Mesendoderm (in vitro differentiated cells): ENCODE data around the gene ST7. TPM values are rescaled to one million over a fixed set of nuclear protein-coding genes. Genes with fewer than 3 reads are reported as not detected.
A peak's percentile ranks its signal among the peaks of the same experiment; 100 is the strongest.

Source experiments
- DNase-seq: peaks from one replicate; pipeline ENCODE4 v3.0.0; 2013
- H2AK5ac ChIP-seq: 2 replicates; pipeline ENCODE4 v1.6.1; 2013; ENCODE audit warnings: low read length, inconsistent platforms
- H2BK120ac ChIP-seq: 2 replicates; pipeline ENCODE4 v1.6.1; 2013; ENCODE audit warnings: low read depth, mild to moderate bottlenecking, low read length, moderate library complexity, mixed read lengths
- H2BK15ac ChIP-seq: replicated peaks from 2 replicates; pipeline ENCODE4 v1.6.1; 2013; ENCODE audit warnings: low read depth, mild to moderate bottlenecking, moderate library complexity
- H2BK5ac ChIP-seq: 2 replicates; pipeline ENCODE4 v1.6.1; 2013; ENCODE audit warnings: low read length, inconsistent platforms
- H3K18ac ChIP-seq: 2 replicates; pipeline ENCODE4 v1.6.1; 2013; ENCODE audit warnings: mild to moderate bottlenecking, low read length, mixed read lengths
- H3K23ac ChIP-seq: one replicate; pipeline ENCODE4 v1.6.1; 2013; ENCODE audit warnings: low read length
- H3K27ac ChIP-seq: 2 replicates; pipeline ENCODE4 v1.5.1; 2013; ENCODE audit warnings: low read depth, mild to moderate bottlenecking, inconsistent platforms, low read length, moderate library complexity
- H3K27me3 ChIP-seq: 2 replicates; pipeline ENCODE4 v1.6.1; 2013; ENCODE audit warnings: low read length, control low read depth, mild to moderate bottlenecking, inconsistent platforms; ENCODE audit not compliant: insufficient read depth, poor library complexity
- H3K36me3 ChIP-seq: 2 replicates; pipeline ENCODE4 v1.6.1; 2013; ENCODE audit warnings: low read length, inconsistent platforms; ENCODE audit not compliant: control insufficient read depth, insufficient read depth
- H3K4ac ChIP-seq: one replicate; pipeline ENCODE4 v1.6.1; 2013; ENCODE audit warnings: low read depth, mild to moderate bottlenecking, low read length, moderate library complexity
- H3K4me1 ChIP-seq: 2 replicates; pipeline ENCODE4 v1.6.1; 2013; ENCODE audit warnings: low read depth, low read length, inconsistent platforms; ENCODE audit not compliant: control insufficient read depth
- H3K4me2 ChIP-seq: 2 replicates; pipeline ENCODE4 v1.6.1; 2013; ENCODE audit warnings: low read length
- H3K4me3 ChIP-seq: 2 replicates; pipeline ENCODE4 v1.5.1; 2013; ENCODE audit warnings: mild to moderate bottlenecking, low read length
- H3K56ac ChIP-seq: one replicate; pipeline ENCODE4 v1.6.1; 2013; ENCODE audit warnings: low read length
- H3K79me1 ChIP-seq: 2 replicates; pipeline ENCODE4 v1.6.1; 2013; ENCODE audit warnings: low read length, inconsistent platforms
- H3K79me2 ChIP-seq: 2 replicates; pipeline ENCODE4 v1.6.1; 2013; ENCODE audit warnings: mild to moderate bottlenecking, low read length; ENCODE audit not compliant: control insufficient read depth, insufficient read depth
- H3K9ac ChIP-seq: 2 replicates; pipeline ENCODE4 v1.6.1; 2013; ENCODE audit warnings: low read length, inconsistent platforms
- H4K5ac ChIP-seq: one replicate; pipeline ENCODE4 v1.6.1; 2013; ENCODE audit warnings: low read length
- H4K8ac ChIP-seq: one replicate; pipeline ENCODE4 v1.6.1; 2013; ENCODE audit warnings: low read depth, mild to moderate bottlenecking, control low read depth, low read length, moderate library complexity
- WGBS: extraction: QIAGEN DNeasy Blood & Tissue Kit; methylation state at CpG from one replicate; pipeline ENCODE4 v1.1.7; 2013; ENCODE audit warnings: low lambda C conversion rate, missing lambda C conversion rate; ENCODE audit not compliant: insufficient coverage; ENCODE audit errors: extremely low coverage; 5-methylcytosine and 5-hydroxymethylcytosine counted together
- polyA plus RNA-seq, 2 experiments: library from polyadenylated mRNA; stranded (reverse); fragments of 200-250 nt; gene quantifications; one replicate each; pipeline ENCODE4 v1.2.3, GENCODE V29; 2013

The ST7 gene, protein sequence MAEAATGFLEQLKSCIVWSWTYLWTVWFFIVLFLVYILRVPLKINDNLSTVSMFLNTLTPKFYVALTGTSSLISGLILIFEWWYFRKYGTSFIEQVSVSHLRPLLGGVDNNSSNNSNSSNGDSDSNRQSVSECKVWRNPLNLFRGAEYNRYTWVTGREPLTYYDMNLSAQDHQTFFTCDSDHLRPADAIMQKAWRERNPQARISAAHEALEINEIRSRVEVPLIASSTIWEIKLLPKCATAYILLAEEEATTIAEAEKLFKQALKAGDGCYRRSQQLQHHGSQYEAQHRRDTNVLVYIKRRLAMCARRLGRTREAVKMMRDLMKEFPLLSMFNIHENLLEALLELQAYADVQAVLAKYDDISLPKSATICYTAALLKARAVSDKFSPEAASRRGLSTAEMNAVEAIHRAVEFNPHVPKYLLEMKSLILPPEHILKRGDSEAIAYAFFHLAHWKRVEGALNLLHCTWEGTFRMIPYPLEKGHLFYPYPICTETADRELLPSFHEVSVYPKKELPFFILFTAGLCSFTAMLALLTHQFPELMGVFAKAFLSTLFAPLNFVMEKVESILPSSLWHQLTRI
- polyA plus RNA-seq (2013, experiment 1 of 2), result 12.7 TPM
- polyA plus RNA-seq (2013, experiment 2 of 2), result 13.0 TPM

GRCh38 chr7:116953372-116953905 lies at the start of gene ST7:
Gene ST7, plus strand, starts transcription at chr7:116953501. Its CDS starts 40 bp downstream, at chr7:116953541.
- Histone ChIP-seq H3K36me3 (no peaks in the 10 kb centered on the region), H2BK120ac (no peak within 1 kb of the TSS), H2AK5ac (no peak within 1 kb of the TSS), H3K79me2 (no peaks in the 10 kb centered on the region), H3K56ac (peak within 1 kb of the TSS; percentile 98), H2BK15ac (no peak within 1 kb of the TSS), H2BK5ac (peak within 1 kb of the TSS; percentile 96), H3K79me1 (peaks cover 2% of the 10 kb centered on the region), H3K18ac (peak within 1 kb of the TSS; percentile 42), H4K5ac (peak within 1 kb of the TSS; percentile 77), H3K4ac (peak within 1 kb of the TSS; percentile 96), H3K27ac (peak within 1 kb of the TSS; percentile 92), H3K27me3 (no peaks in the 10 kb centered on the region), H3K4me3 (peak within 1 kb of the TSS; percentile 89), H4K8ac (peak within 1 kb of the TSS; percentile 97), H3K4me2 (peak within 1 kb of the TSS; percentile 78), H3K4me1 (peaks cover 2% of the 10 kb centered on the region), H3K9ac (peak within 1 kb of the TSS; percentile 93), H3K23ac (no peak within 1 kb of the TSS)
- DNase-seq, result peak; percentile 76
- no CpG with 5 or more reads among the region's 77 CpGs for WGBS

DNA sequence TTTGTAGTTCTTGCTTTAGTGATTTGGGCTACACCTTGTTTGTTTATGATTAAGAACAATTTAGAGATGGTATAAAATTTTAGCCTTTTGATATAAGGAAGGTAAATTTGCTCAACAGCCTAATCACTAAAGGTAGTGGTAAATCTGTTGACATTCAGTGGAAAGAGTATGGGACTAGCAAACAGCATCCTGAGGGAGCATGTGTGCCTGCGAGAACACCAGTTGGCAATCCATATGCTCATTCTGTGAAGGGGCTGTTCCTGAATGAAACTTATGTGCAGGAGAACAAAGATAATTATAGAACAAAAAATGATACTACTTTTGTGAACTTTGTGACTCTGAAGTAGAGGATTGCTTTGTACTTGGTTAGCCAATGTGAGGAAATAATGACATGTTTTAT lies 46.9 kb upstream of the ST7 start:
- no CpG with 5 or more reads among the region's 1 CpG for WGBS

DNA sequence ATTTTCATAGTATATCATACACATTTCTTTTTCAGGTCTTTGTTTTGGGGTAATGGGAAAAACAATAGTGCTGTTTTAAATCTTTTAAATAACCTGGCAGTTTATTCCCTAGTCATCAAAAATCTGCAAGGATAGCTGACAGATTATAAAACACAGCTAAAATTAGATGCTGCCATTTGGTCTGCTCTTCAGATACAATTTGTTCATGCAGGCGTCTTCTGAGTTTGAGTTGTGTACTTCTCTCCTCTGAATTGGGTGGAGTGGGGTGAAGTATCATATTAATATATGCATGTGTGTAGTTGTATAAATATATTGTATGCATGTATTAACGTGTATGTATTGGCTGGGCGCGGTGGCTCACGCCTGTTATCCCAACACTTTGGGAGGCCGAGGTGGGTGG lies 42.9 kb upstream of the ST7 start:
- H3K36me3 ChIP-seq, result no peaks in the 10 kb centered on the region
- no peak overlapping the region for H2BK5ac ChIP-seq
- no peak overlapping the region for H3K4me2 ChIP-seq
- H3K56ac ChIP-seq, result no peak overlapping the region
- H4K5ac ChIP-seq, result no peak overlapping the region
- H2AK5ac ChIP-seq, result no peak overlapping the region
- no peaks in the 10 kb centered on the region for H3K79me2 ChIP-seq
- H3K9ac ChIP-seq, result no peak overlapping the region
- no CpG with 5 or more reads among the region's 6 CpGs for WGBS
- no peaks in the 10 kb centered on the region for H3K27me3 ChIP-seq
- H3K4me3 ChIP-seq, result no peak overlapping the region
- no peaks in the 10 kb centered on the region for H3K4me1 ChIP-seq
- no peak overlapping the region for H3K23ac ChIP-seq
- no peak overlapping the region for H2BK15ac ChIP-seq
- no peak overlapping the region for H3K27ac ChIP-seq
- H4K8ac ChIP-seq, result no peak overlapping the region
- no peak overlapping the region for H3K4ac ChIP-seq
- no peak overlapping the region for H3K18ac ChIP-seq
- H3K79me1 ChIP-seq, result no peaks in the 10 kb centered on the region
- DNase-seq, result no peak
- no peak overlapping the region for H2BK120ac ChIP-seq

More for the DNA sequence above, 46.9 kb upstream of the ST7 start:
- Histone ChIP-seq H3K18ac (no peak overlapping the region), H3K79me1 (no peaks in the 10 kb centered on the region), H3K23ac (no peak overlapping the region), H4K5ac (no peak overlapping the region), H3K27me3 (no peaks in the 10 kb centered on the region), H3K27ac (no peak overlapping the region), H2BK120ac (no peak overlapping the region), H3K56ac (no peak overlapping the region), H2BK5ac (no peak overlapping the region), H3K9ac (no peak overlapping the region), H2AK5ac (no peak overlapping the region), H3K79me2 (no peaks in the 10 kb centered on the region), H3K4me2 (no peak overlapping the region), H2BK15ac (no peak overlapping the region), H3K4me3 (no peak overlapping the region), H3K36me3 (no peaks in the 10 kb centered on the region), H4K8ac (no peak overlapping the region), H3K4me1 (no peaks in the 10 kb centered on the region), H3K4ac (no peak overlapping the region)
- no peak for DNase-seq

DNA sequence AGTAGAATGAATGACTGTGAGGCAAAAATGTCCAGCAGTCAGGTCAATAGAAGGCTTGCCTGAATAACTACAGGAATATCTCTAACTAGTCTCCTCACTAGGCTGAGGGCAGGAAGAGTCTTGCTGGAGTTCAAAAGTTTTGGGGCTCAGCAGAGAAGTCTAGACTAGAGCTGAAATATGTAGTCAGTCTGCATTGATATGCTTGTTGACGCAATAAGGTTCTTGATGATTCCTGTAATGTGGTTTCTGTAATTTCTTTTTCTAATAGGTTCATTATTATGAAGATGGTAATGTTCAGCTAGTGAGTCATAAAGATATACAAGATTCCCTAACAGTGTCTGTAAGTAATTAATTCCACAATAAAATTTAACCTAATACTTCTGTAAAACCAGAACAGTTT lies 41.5 kb upstream of the ST7 start:
- no peak overlapping the region for H2BK120ac ChIP-seq
- no peak overlapping the region for H3K23ac ChIP-seq
- H3K79me2 ChIP-seq, result no peaks in the 10 kb centered on the region
- H3K36me3 ChIP-seq, result no peaks in the 10 kb centered on the region
- no peak overlapping the region for H4K5ac ChIP-seq
- no peaks in the 10 kb centered on the region for H3K27me3 ChIP-seq
- no peak overlapping the region for H3K18ac ChIP-seq
- no peaks in the 10 kb centered on the region for H3K4me1 ChIP-seq
- no peak overlapping the region for H3K27ac ChIP-seq
- H3K4me3 ChIP-seq, result no peak overlapping the region
- H2BK5ac ChIP-seq, result no peak overlapping the region
- no peaks in the 10 kb centered on the region for H3K79me1 ChIP-seq
- no peak overlapping the region for H2AK5ac ChIP-seq
- H2BK15ac ChIP-seq, result no peak overlapping the region
- no peak overlapping the region for H3K4me2 ChIP-seq
- H3K9ac ChIP-seq, result no peak overlapping the region
- H3K4ac ChIP-seq, result no peak overlapping the region
- no peak for DNase-seq
- no peak overlapping the region for H4K8ac ChIP-seq
- no peak overlapping the region for H3K56ac ChIP-seq
- WGBS, result no CpG with 5 or more reads among the region's 1 CpG

- no peaks in the 10 kb centered on the region for H3K79me1 ChIP-seq
- H3K18ac ChIP-seq, result no peak overlapping the region
- H4K8ac ChIP-seq, result no peak overlapping the region
- H3K4me3 ChIP-seq, result no peak overlapping the region
- no peaks in the 10 kb centered on the region for H3K79me2 ChIP-seq
- no peak overlapping the region for H3K23ac ChIP-seq
- no peak overlapping the region for H4K5ac ChIP-seq
- H2BK5ac ChIP-seq, result no peak overlapping the region
- DNase-seq, result no peak
- H3K9ac ChIP-seq, result no peak overlapping the region
- H3K27ac ChIP-seq, result no peak overlapping the region
- no peak overlapping the region for H2BK15ac ChIP-seq
- no peaks in the 10 kb centered on the region for H3K27me3 ChIP-seq
- no peak overlapping the region for H2AK5ac ChIP-seq
- no peak overlapping the region for H3K56ac ChIP-seq
- H3K4me1 ChIP-seq, result no peaks in the 10 kb centered on the region
- no CpG with 5 or more reads among the region's 1 CpG for WGBS
- no peaks in the 10 kb centered on the region for H3K36me3 ChIP-seq
- no peak overlapping the region for H3K4ac ChIP-seq
- no peak overlapping the region for H2BK120ac ChIP-seq
- no peak overlapping the region for H3K4me2 ChIP-seq
Measured at GRCh38 chr7:116912269-116912909, 40.9 kb upstream of the ST7 start.
